Right lobe of liver (tissue), 4 donors: ENCODE results near the gene RASL12.

ENCODE experiments used
- POLR2A ChIP-seq: fragments of 450-650 bp; IDR thresholded peaks from one replicate; pipeline ENCODE4 v1.6.1; 2017; ENCODE audit warnings: antibody characterized with exemption, mild to moderate bottlenecking
- TF ChIP-seq, protein P1 (sequence below), 4 donors: fragments of 200-600 bp in 3 of 4; fragments of 450-650 bp in 1 of 4; IDR thresholded peaks; one replicate each; pipeline versions ENCODE4 v1.5.1 to v1.8.0; 2016 to 2022; ENCODE audit warnings: antibody characterized with exemption in 4 of 4, mild to moderate bottlenecking in 2 of 4
- donor health status: DM: no; HTN: no; CAD: no.
- donor health status: DM: no; HTN: no; CAD: no.
- donor health status: DM: no; HTN: yes; CAD: no.

DNA sequence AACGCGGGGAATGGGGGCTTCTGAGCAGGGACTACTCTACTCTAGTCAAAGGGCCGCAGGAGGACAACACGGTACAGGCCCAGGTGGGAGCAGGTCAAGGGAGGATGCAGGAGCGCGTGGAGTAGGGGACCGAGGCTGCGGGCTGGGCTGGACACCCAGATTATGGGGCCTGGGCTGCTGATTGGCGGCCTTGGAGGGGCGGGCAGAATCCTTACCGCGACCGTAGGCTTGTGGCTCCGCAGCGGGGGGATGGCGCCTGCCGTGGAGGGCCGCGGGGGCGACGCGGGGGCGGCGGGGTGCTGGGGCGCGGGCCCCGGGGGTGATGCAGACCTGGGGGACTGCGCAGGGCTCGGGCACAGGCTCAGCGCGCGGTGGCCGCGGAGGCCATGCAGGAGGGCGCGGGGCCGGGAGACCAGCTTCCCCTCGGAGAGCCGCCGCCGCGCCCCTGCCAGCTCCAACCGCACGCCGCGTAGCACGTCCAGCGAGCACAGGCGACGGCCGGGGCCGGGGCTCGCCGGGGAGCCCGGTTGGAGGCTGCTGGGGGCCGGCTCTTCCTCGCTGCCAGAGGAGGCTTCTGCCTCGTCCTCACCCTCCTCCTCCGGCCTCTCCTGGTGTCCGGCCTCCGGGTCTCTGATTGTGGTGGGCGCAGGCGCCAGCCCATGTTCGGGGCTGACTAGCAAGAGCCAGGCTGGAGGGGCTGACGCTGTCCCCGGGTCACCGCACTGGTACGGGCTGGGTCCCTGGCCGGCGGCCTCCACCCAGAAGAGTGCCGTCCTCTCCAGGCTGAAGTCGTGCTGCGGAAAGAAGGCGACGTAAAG is 34.3 kb upstream of the RASL12 start:
- TF ChIP-seq, protein P1, sequence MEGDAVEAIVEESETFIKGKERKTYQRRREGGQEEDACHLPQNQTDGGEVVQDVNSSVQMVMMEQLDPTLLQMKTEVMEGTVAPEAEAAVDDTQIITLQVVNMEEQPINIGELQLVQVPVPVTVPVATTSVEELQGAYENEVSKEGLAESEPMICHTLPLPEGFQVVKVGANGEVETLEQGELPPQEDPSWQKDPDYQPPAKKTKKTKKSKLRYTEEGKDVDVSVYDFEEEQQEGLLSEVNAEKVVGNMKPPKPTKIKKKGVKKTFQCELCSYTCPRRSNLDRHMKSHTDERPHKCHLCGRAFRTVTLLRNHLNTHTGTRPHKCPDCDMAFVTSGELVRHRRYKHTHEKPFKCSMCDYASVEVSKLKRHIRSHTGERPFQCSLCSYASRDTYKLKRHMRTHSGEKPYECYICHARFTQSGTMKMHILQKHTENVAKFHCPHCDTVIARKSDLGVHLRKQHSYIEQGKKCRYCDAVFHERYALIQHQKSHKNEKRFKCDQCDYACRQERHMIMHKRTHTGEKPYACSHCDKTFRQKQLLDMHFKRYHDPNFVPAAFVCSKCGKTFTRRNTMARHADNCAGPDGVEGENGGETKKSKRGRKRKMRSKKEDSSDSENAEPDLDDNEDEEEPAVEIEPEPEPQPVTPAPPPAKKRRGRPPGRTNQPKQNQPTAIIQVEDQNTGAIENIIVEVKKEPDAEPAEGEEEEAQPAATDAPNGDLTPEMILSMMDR (IDR thresholded peaks at IDR 0.05) = no peak
- TF ChIP-seq POLR2A = no peak
